Measurements from ENCODE around the gene KCNMB2.

- TF ChIP-seq CTCF (IDR thresholded peaks at IDR 0.05; ENCODE audit: borderline replicate concordance, extremely low read depth, low read length, poor library complexity, severe bottlenecking) (no peak), EZH2 (IDR thresholded peaks at IDR 0.05; ENCODE audit: borderline replicate concordance, low read depth, low read length, severe bottlenecking) (no peak)
Observed at GRCh38 chr3:178540184-178540583, 3.9 kb downstream of the KCNMB2 start.

Data from DND-41 (cell line).